ENCODE measurements around the gene C17orf100.

The C17orf100 gene

DNA sequence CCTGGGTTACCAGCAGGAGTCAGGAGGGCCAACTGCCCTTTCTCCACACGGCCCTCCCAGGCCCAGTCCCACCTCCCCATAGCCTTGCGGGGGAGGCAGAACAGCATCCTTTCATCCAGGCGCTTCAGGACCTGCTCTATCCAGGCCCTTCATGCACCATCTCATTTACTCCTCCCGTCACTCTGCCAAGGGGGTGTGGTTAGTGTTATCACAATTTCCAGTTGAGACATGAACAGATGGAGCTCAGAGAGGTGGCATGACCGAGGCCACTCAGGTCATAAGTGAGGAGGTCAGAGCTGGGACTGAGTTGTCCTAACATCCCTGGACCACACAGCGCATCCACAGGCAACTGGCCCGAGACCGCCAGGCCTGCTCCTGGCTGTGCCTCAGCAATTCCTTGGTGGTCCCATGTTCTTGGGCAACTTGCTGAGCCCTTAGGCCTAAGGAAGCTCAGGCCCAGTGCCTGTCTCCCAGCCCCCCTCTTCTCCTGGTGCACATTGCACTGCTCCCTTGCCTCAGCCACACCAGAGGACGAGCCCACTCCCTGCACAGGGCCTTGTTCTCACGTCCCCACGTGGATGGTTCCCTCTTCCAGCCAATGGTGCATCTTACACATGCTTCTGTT lies 23.8 kb downstream of the C17orf100 start:
- no peak for TF ChIP-seq CTCF (conservative IDR thresholded peaks at IDR 0.05; ENCODE audit: low read length)
- TF ChIP-seq EZH2phosphoT487 (IDR thresholded peaks at IDR 0.05; ENCODE audit: borderline replicate concordance) = no peak
- H3K9ac ChIP-seq (ENCODE audit: low read depth, low read length, poor library complexity, severe bottlenecking) = no peak overlapping the region
- H3K9me3 ChIP-seq (ENCODE audit: insufficient read depth, low read depth, low read length) = no peaks in the 10 kb centered on the region
- peaks cover 7% of the 10 kb centered on the region for H3K4me1 ChIP-seq (ENCODE audit: insufficient read depth, low read length, poor library complexity, severe bottlenecking)
- H3K4me2 ChIP-seq (ENCODE audit: low read depth, low read length, poor library complexity, severe bottlenecking) = no peak overlapping the region
- H3K4me3 ChIP-seq (ENCODE audit: low read length, poor library complexity, severe bottlenecking) = no peak overlapping the region
- no peaks in the 10 kb centered on the region for H3F3A ChIP-seq (ENCODE audit: low read depth)
- no peaks in the 10 kb centered on the region for H4K20me1 ChIP-seq (ENCODE audit: insufficient read depth, low read length, poor library complexity, severe bottlenecking)
- no peaks in the 10 kb centered on the region for H3K9me2 ChIP-seq (replicated peaks; ENCODE audit: low read depth, low read length)
- H3K27me3 ChIP-seq (ENCODE audit: insufficient read depth, low read length, poor library complexity, severe bottlenecking) = peaks cover 50% of the 10 kb centered on the region
- H3K36me3 ChIP-seq (ENCODE audit: insufficient read depth, low read length) = no peaks in the 10 kb centered on the region
- H2AFZ ChIP-seq (ENCODE audit: low read length) = no peak overlapping the region
- no peaks in the 10 kb centered on the region for H3K79me2 ChIP-seq (ENCODE audit: insufficient read depth, low read length)

DNA sequence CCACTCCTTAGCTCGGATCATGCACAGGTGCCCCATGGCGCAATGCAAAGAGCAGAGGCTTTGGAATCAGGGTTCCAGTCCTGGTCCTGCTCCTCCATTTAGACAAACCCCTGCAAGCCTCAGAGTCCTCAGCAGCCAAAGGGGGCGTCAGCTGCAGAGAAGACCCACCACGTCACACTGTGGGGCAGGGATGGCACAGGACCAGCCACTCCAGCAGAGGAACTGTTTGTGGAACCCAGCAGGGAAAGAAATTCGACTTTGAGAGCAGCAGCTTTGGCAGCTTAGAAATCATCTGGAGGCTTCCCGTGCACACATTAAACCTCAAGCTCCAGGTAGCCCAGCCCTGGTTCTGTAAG lies 25.2 kb downstream of the C17orf100 start:
- Histone ChIP-seq H3K9me3 (ENCODE audit: insufficient read depth, low read depth, low read length) (no peaks in the 10 kb centered on the region), H3K79me2 (ENCODE audit: insufficient read depth, low read length) (no peaks in the 10 kb centered on the region), H3K9ac (ENCODE audit: low read depth, low read length, poor library complexity, severe bottlenecking) (no peak overlapping the region), H2AFZ (ENCODE audit: low read length) (no peak overlapping the region), H4K20me1 (ENCODE audit: insufficient read depth, low read length, poor library complexity, severe bottlenecking) (no peaks in the 10 kb centered on the region), H3K36me3 (ENCODE audit: insufficient read depth, low read length) (no peaks in the 10 kb centered on the region), H3K9me2 (replicated peaks; ENCODE audit: low read depth, low read length) (no peaks in the 10 kb centered on the region), H3K4me3 (ENCODE audit: low read length, poor library complexity, severe bottlenecking) (no peak overlapping the region), H3K27me3 (ENCODE audit: insufficient read depth, low read length, poor library complexity, severe bottlenecking) (peaks cover 53% of the 10 kb centered on the region), H3K4me1 (ENCODE audit: insufficient read depth, low read length, poor library complexity, severe bottlenecking) (peaks cover 7% of the 10 kb centered on the region), H3K4me2 (ENCODE audit: low read depth, low read length, poor library complexity, severe bottlenecking) (no peak overlapping the region), H3F3A (ENCODE audit: low read depth) (no peaks in the 10 kb centered on the region)
- TF ChIP-seq CTCF (conservative IDR thresholded peaks at IDR 0.05; ENCODE audit: low read length) = no peak
- no peak for TF ChIP-seq EZH2phosphoT487 (IDR thresholded peaks at IDR 0.05; ENCODE audit: borderline replicate concordance)

DNA sequence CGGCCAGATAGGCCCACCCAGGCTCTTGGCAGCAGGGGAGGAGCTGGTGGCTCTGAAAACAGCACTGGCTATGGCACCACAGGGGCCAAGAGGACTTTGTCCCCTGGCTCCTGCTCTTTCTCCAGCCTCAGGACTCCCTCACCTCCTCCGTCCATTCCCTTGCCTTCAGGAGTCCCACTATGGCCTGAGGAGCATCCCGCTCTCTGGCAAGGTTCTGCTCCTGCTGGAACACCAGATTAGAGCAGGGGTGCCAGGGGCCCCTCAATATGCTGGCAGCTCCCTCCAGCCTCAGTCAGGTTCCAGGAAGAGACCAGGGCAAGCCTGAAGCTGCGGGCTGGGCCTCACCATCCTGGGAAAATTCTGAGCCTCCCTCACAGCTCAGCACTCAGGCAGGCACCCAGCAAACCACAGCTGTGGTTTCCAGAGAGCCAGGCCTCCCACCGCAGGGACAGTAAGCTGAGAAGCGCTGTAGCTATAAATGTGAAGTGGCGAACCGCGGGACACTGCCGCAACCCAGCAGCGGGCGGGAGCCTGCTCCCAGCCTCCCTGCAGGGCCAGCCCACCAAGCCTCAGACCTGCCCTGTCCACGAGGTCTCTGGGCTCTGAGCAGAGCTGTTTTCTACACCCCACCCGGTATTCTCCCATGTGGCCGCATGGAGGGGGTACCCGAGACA lies 25.7 kb downstream of the C17orf100 start:
- Histone ChIP-seq H3K9ac (ENCODE audit: low read depth, low read length, poor library complexity, severe bottlenecking) (no peak overlapping the region), H3F3A (ENCODE audit: low read depth) (no peaks in the 10 kb centered on the region), H3K4me1 (ENCODE audit: insufficient read depth, low read length, poor library complexity, severe bottlenecking) (peaks cover 7% of the 10 kb centered on the region), H3K9me3 (ENCODE audit: insufficient read depth, low read depth, low read length) (no peaks in the 10 kb centered on the region), H3K27me3 (ENCODE audit: insufficient read depth, low read length, poor library complexity, severe bottlenecking) (peaks cover 53% of the 10 kb centered on the region), H3K4me3 (ENCODE audit: low read length, poor library complexity, severe bottlenecking) (no peak overlapping the region), H4K20me1 (ENCODE audit: insufficient read depth, low read length, poor library complexity, severe bottlenecking) (no peaks in the 10 kb centered on the region), H3K4me2 (ENCODE audit: low read depth, low read length, poor library complexity, severe bottlenecking) (peak overlapping the region; percentile 6), H2AFZ (ENCODE audit: low read length) (no peak overlapping the region), H3K79me2 (ENCODE audit: insufficient read depth, low read length) (no peaks in the 10 kb centered on the region), H3K36me3 (ENCODE audit: insufficient read depth, low read length) (no peaks in the 10 kb centered on the region), H3K9me2 (replicated peaks; ENCODE audit: low read depth, low read length) (no peaks in the 10 kb centered on the region)
- TF ChIP-seq EZH2phosphoT487 (IDR thresholded peaks at IDR 0.05; ENCODE audit: borderline replicate concordance) (0 out of 2 replicates have a peak, but pooled peaks have one; percentile 4), CTCF (conservative IDR thresholded peaks at IDR 0.05; ENCODE audit: low read length) (no peak)
